Mammary epithelial cell (primary cell): ENCODE data around the gene CDKAL1.
"Not testable (repeated sequence)": the region's sequence is repeated elsewhere in the genome, so short reads cannot be mapped to it uniquely, and the experiment has no call there.

Experiments
- EZH2 ChIP-seq: IDR thresholded peaks from 2 replicates; pipeline ENCODE4 v1.6.1; 2012; ENCODE audit warnings: low read length, inconsistent platforms, borderline replicate concordance
- TF ChIP-seq, protein P1 (sequence below), 2 donors: IDR thresholded peaks in 1 of 2; conservative IDR thresholded peaks in 1 of 2; 2 replicates each; pipeline ENCODE4 v1.5.1; 2011 to 2012; ENCODE audit warnings: inconsistent platforms in 2 of 2, low read length in 2 of 2, mild to moderate bottlenecking in 2 of 2, control low read depth in 1 of 2, low read depth in 1 of 2; ENCODE audit not compliant: insufficient read depth in 1 of 2; ENCODE audit errors: extremely low read depth in 1 of 2

DNA sequence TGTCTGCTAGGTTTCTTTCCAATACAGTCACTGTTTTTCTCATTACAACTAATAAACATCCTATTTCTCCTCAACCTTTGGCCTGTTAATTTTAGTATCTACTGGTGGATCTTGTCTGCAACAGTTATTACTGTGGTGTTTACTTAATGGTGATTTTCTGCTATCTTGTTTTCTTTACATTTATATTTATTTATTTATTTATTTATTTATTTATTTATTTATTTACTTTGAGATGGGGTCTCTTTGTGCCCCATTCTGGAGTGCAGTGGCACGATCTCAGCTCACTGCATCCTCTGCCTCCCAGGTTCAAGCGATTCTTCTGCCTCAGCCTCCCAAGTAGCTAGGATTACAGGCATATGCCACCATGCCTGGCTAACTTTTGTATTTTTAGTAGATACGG lies 15.1 kb downstream of the CDKAL1 start:
- not testable (repeated sequence) for TF ChIP-seq EZH2
- TF ChIP-seq, protein P1, sequence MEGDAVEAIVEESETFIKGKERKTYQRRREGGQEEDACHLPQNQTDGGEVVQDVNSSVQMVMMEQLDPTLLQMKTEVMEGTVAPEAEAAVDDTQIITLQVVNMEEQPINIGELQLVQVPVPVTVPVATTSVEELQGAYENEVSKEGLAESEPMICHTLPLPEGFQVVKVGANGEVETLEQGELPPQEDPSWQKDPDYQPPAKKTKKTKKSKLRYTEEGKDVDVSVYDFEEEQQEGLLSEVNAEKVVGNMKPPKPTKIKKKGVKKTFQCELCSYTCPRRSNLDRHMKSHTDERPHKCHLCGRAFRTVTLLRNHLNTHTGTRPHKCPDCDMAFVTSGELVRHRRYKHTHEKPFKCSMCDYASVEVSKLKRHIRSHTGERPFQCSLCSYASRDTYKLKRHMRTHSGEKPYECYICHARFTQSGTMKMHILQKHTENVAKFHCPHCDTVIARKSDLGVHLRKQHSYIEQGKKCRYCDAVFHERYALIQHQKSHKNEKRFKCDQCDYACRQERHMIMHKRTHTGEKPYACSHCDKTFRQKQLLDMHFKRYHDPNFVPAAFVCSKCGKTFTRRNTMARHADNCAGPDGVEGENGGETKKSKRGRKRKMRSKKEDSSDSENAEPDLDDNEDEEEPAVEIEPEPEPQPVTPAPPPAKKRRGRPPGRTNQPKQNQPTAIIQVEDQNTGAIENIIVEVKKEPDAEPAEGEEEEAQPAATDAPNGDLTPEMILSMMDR (conservative IDR thresholded peaks at IDR 0.05 in 1 of 2, IDR thresholded peaks at IDR 0.05 in 1 of 2; ENCODE audit: extremely low read depth in 1 of 2, insufficient read depth in 1 of 2, low read depth in 1 of 2, low read length in 2 of 2), result not testable (repeated sequence)
